Measurements from ENCODE around the gene PLCG2.
A peak's percentile ranks its signal among the peaks of the same experiment; 100 is the strongest.
"Not testable (repeated sequence)": the region's sequence is repeated elsewhere in the genome, so short reads cannot be mapped to it uniquely, and the experiment has no call there.

Gene PLCG2

DNA sequence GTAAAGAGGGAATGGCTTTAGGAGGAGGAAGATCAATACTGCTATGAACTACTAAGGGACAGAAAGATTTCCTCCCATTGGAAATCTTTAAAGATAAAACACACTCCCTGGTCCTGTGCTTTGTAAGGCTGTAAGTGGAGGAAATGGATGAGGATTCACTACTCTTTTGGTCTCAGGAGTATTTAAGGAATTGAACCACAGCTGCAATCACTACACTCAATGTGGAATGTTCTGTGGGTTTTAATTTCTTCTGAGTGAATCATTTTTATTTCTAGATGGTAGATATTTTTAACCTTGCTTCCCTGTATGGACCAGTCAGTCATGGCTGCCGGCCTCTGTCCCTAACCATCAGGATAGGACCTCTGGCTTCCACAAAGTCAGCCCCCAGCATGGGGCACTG, 166.6 kb downstream of the PLCG2 start:
- DNase-seq, result no peak

DNA sequence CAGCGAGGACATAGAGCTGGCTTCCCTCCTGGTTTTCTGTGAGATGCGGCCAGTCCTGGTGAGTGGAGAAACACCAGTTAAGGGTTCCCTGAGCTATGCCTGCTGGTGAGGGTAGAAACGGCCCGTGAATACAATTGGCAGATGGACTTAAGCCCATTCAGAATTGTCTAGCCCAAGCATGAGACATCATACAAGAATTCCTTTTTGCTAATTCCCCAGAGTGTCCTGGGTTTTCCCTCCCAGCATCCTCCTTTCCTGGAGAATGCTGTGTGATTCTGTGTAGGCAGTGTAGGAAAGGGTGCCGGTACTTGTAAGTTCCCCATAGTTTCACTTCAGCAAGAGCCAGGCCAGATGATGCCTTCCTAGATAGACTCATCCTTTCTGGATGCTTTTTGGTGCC, 167.1 kb downstream of the PLCG2 start:
- DNase-seq, result no peak

DNA sequence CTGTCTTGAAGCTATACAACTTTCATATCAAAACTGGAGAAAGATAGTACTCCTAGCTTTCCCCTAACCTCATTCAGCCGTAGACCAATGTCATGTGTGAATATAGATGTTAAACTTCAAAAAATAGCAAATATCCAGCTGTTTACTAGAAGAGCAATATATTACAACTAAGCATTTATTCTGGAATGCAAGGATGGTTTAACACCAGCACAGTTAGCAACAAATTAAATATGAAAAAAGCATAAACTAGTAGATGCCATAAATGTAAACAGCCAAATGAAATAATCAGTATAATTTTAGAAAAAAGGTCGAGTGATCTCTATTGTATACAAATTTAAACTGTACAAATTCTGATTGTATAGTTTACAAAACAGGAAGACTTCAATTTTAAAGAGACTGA, 172.5 kb downstream of the PLCG2 start:
- DNase-seq, result no peak

DNA sequence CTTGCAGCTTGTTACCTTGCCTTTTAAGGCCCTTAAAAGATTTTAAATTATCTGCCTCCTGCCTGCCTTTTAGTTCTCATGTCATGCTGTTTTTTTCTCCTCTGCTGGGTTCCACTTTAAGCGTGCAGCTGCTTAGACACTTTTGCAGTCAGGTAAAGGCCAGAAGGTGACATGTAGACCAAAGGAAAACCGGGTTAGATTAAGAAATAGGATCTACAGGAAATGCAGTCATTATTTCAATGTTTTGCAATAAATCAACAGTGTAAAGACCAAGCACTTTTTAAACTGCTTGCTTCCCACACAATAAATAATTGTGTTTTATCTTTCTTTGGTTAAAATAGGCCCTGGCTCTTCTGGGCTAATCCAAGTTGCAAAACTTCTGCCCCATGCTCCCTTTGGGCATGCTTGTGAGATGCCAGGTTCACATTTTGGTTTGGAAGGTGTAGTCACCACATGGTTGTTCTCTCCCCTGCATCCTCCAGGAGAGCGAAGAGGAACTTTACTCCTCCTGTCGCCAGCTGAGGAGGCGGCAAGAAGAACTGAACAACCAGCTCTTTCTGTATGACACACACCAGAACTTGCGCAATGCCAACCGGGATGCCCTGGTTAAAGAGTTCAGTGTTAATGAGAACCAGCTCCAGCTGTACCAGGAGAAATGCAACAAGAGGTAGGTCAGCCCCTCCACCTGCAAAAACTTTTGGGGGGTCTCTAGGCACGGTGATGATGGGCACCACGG, 177.3 kb downstream of the PLCG2 start:
- DNase-seq, result peak; percentile 57

DNA sequence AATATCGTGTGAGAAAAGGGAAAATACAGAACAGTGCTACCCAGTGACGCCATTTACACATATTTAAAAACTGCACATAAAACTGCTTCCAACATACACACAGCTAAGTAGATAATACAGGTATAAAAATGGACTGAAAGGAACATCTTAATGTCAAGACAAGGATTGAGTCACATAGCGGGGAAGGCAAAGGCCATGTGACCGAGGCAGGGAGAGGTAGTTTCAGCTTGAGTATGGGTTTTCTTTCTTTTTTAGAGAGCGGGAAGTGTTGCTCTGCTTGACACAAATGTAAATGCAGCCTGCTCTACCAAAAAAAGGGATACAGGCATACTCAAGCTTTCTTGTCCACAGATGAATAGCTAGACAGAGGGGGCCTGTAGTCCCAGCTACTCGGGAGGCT, 185.7 kb downstream of the PLCG2 start:
- DNase-seq, result no peak

DNA sequence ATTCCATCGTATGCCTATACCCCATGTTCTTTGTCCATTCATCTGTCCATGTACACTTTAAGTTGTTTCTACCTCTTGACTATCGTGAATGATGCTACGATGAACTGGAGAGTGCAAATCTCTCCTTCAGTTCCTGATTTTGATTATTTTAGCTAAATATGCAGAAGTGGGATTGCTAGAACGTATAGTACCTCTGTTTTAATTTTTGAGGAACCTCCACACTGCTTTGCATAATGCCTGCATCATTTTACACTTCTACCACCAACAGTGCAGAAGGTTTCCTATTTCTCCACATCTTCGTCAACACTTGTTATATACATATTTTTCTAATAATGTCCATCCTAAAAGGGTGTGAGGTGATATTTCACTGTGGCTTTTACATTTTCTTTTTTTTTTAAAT, 188.3 kb downstream of the PLCG2 start:
- no peak for DNase-seq

DNA sequence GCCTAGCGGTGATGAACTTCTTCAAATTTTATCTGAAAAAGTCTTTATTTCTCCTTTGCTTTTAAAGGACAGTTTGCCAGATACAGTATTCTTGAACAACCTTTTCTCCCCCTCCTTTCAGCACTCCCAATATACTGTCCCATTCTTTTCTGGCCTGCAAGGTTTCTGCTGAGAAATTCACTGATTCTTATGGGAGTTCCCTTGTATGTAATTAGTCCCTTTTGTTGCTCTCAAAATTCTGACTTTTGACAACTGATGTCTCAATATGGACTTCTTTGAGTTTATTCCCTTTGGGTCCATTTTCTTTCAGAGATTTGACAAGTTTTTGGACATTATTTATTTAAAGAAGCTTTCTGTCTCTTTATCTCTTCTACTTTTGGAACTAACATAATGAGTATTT, 192.8 kb downstream of the PLCG2 start:
- DNase-seq, result no peak

DNA sequence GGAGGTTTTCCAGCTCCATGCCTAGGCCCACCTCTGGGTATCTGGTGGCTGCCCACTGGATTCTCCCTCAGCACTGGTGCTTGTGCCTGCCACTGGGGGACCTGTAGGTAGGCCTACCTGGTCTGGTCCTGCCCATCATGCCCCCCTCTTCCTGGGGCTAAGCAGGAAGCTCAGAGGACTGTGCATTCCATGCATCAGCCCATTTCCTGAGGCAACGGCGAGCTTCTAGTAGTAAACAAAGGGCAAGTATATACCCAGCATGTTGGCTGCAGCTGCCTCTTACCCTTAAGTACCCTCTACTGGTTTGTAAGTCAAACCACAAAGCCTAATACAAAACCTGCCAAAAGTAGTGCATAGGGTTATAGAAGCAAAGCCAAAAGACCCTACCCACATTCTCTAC, 194.6 kb downstream of the PLCG2 start:
- no peak for DNase-seq

DNA sequence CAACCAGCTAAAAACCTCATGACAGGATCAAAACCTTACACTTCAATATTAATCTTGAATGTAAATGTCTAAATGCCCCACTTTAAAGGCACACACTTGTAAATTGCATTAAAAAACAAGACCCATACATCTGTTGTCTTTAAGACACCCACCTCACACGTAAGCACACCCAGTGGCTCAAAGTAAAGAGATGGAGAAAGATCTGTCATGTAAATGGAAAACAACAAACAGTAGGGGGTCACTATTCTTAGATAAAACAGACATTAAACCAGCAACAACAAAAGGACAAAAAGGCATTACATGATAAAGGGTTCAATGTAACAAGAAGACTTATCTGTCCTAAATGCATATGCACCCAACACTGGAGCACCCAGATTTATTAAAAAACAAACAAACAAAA, 196.5 kb downstream of the PLCG2 start:
- no peak for DNase-seq

DNA sequence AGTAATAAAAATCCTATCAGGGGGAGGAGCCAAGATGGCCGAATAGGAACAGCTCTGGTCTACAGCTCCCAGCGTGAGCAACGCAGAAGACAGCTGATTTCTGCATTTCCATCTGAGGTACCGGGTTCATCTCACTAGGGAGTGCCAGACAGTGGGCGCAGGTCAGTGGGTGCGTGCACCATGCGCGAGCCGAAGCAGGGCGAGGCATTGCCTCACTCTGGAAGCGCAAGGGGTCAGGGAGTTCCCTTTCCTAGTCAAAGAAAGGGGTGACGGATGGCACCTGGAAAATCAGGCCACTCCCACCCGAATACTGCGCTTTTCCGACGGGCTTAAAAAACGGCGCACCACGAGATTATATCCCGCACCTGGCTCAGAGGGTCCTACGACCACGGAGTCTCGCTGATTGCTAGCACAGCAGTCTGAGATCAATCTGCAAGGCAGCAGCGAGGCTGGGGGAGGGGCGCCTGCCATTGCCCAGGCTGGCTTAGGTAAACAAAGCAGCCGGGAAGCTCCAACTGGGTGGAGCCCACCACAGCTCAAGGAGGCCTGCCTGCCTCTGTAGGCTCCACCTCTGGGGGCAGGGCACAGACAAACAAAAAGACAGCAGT, 198.3 kb downstream of the PLCG2 start:
- DNase-seq, result not testable (repeated sequence)

DNA sequence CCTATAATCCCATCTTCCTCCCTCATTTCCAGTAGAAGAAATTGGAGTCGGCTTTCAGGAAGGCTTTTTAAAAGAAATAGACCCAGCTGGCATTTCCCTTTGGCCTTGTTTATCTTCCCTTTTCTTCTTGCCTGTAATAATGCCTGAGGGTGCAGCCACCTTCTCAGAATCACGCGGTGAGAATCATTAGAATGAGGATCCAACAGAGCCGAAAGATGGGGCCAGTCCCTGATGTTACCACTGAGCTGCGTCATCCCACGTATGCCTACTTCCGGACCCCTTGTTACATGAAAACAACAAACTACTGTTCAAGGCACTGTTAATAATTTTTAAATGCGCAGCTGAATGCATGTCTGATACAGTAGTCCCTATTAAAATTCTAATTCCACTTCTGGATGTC, 208.0 kb downstream of the PLCG2 start:
- no peak for DNase-seq

DNA sequence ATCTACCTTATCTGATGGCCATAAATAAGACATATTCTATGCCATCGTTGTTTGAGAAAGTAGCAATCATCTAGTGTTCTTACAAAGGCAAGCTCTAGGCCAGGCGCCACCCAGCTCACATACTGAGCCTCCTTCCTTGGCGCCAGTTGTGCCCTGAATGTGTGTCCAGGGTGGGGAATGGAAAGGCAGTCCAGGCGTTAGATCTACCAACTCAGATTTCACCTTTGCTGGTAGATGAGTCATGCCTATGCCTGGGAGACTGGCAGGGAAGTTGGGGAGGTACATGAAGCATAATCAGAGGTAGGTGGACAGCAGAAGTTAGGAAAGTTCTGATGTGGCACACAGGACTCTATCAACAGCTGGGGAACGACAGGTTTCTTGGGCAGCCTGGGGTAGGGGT, 208.6 kb downstream of the PLCG2 start:
- DNase-seq, result no peak

DNA sequence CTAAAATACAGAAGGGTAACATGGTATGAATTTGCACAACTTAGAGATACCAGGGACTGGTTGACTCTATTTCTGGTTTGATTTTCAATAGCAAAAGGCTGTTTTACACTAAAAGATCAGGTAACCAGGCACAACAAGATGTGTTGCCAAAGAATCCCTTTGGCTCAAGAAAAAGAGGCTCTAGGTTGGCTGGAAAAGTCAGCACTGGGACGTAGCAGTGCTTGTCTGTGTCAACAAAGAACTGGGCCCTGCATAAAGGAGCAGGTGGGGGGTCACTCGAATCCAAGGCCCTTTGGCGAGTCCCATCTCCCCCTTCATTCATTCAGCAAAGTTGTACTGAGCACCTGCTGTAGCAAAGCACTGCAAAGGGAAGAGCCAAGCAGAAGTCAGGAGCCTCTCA, 213.8 kb downstream of the PLCG2 start:
- DNase-seq, result no peak

DNA sequence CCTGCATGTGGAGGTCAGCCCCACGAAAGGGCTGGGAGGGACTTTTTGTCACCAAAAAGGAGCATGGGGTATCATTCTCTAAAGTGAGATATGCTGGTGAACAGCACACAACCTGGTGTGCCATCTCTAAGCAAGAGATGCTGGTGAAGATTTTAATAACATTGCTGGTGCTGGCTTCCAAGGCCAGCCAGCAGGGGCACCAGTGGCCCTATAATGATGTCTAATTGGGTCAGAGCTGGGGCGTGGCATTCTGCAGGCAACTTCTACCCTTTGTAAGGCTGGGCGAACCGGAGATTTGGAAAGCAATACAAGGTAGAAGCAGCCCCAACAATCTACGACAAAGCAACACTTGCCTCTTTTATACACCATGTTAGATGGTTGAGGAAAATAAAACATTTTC, 215.4 kb downstream of the PLCG2 start:
- DNase-seq, result peak; percentile 30

DNA sequence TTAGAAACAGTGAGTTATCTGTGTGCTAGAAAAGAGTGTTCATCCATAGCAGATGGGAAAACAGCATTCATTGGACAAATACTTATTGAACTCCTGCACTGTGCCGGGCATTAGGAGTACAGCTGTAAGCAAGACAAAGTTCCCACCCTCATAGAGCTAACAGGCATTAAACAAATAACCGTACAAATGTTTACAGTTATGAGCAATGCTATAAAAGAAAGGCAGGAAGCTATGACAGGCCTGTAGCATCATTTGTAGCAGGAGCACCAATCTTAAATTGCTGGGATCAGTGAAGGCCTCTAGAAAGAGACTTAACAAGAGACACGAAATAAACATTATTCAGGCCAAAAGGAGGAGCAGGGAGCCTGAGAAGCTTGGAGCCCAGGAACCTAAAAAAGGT, 216.6 kb downstream of the PLCG2 start:
- DNase-seq, result no peak

DNA sequence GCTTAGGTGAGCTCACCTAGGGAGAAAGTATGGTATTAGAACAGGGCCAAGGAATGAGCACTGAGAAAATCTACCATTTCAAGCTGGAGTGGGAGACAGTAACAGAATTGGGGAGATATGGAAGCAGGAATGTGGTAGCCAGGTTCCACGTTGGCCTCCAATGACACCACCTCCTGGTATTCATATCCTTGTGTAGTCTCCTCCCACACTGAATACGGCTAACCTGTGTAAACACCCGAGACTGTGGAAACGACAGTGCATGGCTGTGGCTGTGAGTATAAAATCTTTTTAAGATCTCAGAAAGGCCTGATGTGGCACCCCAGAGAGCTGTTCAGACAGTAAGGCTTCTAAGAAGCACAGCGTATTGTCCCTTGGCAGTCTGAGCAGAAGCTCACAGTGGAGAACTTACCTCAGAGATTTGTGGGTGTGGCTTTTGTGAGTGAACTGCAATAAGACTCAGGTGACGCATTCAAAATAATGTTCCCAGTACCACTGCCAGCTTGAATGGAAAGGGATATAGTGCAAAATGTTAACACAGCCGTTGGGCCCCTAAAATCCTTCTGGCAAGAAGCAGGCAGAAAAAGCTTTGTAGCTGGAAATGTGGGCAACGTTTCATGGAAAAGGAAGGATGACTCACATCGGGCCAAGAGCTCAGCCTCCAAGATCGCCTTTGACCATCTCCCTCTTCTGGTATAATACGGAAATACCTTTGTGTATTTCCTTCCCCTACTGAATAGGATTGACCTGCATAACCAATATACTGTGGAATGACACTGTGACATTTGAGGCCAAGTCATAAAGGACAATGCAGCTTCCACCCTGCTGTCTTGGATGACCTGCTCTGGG, 217.8 kb downstream of the PLCG2 start:
- DNase-seq, result peak; percentile 35

DNA sequence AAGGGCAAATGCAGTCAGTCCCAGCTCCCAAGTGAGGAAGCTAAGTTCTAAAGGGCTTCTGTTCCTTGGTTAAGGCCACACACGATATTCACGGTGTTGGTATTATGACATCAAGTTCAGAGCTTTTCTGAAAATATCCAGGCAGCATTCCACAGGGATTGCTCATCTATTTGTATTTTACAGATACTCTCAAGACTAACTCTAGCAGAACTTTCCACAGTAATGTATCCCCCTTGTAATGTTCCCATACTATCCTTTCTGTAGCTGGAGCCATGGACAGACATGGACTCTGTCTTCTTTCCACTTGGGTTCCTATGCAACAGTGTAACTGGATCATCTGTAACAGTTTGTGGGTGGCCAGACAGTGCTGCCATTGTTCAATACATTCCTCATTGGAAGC, 218.6 kb downstream of the PLCG2 start:
- DNase-seq, result no peak

DNA sequence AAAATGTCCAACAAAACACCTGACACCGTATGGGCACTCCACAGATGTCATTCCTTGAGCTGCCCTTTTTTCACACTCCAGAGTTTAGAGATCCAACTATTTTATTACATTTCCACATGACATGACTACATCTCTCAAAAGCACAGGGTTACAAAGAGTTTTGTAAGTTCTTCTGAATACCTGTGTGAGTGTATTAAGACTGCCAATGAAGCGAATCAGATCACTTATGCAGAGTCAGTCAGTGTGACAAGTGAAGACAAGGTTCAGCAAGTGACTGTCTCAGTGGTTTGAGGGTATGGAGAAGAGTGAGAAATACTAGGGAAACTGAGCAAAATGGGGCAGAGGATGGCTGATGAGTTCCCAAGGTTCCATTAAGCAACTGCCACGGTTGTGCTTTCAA, 223.7 kb downstream of the PLCG2 start:
- no peak for DNase-seq

DNA sequence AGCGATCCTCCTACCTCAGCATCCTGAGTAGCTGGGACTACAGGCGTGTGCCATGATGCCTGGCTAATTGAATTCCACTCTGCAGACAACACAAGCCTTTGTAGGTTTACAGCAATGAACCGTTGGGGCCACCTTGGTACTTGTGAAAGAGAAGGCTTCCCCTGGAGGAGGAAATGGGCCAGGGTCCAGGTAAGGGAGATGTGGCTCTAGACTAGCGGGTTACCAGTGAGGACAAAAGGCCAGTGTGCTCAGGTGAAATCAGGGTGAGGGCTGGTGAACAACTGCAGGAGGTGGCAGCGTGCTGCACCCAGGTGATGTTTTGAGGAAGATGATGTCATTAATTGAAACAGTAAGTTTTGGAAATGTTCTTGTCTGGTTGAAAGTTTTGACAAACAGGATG, 225.5 kb downstream of the PLCG2 start:
- DNase-seq, result no peak

DNA sequence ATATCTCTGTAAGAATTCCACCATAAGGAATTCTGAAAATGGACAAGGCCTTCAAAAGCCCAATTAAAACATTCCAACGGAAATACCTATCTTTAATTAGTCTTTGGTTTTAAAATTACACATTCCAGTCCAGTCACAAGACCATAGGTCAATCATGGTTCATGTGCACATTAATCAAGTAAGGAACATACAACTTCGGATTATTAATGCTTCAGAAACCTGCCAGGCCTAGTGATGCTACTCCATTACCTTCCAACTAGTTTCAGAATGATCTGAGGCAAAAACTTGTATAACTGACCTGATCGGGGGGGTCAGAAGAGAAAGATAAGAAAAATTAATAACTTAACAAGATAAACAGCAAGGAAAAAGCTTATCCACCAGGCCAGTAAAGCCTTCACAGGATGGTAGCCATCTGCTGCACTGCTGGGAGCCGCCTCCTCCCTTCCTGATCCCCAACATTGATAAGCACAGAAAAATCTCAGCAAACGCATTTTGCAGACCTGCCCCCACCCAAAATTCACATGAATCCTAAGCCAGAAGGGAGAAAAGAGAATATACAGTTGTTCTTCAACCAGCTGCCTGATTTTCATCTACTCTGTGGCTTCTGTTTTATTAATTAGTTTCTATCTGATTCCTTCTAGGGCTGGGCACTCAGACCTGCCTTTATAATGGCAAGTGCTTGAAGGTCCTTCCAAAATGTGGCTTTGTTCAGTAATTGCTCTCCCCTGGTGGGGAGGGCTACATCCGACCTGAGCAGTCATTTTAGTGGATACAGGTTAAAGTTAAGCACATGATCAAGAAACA, 226.1 kb downstream of the PLCG2 start:
- no peak for DNase-seq

DNA sequence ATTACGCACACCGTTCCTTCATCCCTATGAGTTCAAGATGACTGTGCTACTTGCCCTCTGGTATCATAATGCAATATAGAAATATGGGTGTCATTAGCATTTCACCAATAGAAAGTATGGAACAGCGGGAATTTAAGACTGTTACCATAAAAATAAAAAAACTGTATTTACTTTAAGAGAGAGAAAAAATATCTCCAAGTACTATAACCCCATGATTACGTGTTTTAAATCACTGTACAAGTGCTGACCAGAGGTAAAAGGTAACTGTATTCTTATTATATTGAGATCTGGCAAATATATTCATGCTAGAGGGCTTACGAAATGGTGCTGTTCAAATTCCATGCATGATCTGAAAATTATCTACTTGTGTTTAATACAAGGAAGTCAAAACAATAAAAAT, 226.9 kb downstream of the PLCG2 start:
- DNase-seq, result no peak

DNA sequence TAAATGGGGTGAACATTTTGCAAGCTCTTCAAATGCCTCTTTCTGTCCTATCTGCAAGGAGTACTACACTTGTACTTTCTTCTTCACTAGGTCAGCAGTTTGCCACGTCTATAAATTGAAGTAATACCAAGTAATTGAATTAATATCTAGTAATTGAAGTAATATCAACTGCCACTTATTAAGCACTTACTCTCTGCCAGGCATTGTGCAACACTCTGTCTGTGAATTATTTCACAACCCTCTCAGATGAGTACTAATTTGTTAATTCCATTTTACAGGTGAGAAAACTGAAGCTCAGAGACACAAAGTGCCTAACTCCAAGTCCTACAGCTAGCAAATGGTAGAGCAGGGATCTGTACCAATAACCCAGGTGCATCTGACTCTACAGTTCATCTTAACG, 228.1 kb downstream of the PLCG2 start:
- DNase-seq, result no peak

DNA sequence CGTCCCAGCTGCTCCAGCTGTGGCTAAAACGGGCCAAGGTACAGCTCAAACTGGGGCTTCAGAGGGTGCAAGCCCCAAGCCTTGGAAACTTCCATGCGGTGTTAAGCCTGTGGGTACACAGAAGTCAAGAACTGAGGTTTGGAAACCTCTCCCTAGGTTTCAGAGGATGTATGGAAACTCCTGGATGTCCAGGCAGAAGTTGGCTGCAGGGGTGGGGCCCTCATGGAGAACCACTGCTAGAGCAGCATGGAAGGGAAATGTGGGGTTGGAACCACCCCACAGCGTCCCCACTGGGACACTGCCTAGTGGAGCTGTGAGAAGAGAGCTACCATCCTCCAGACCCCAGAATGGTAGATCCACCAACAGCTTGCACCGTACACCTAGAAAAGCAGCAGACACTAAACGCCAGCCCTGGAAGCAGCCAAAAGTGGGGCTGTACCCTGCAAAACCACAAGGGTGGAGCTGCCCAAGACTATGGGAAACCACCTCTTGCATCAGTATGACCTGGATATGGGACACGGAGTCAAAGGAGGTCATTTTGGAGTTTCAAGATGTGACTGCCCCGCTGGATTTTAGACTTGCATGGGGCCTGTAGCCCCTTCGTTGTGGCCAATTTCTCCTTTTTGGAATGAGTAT, 230.0 kb downstream of the PLCG2 start:
- DNase-seq, result no peak

All from hematopoietic multipotent progenitor cell treated with erythropoietin and hydrocortisone succinate and interleukin-3 and kit ligand, for 4 days (in vitro differentiated cells).